ENCODE data around the gene SLITRK4.

Gene SLITRK4

GRCh38 chrX:143635915-143636314 lies at the start of gene SLITRK4:
TSS of gene SLITRK4 (minus strand) at chrX:143636101. CDS start at chrX:143631108, 4,993 bp downstream.
- no peak within 1 kb of the TSS for H3K27ac Mint-ChIP-seq

GRCh38 chrX:143683486-143683885 lies 47.6 kb upstream of the SLITRK4 start:
- H3K9me3 Mint-ChIP-seq (ENCODE audit: low read depth), result no peaks in the 10 kb centered on the region
- no peak overlapping the region for H3K4me3 Mint-ChIP-seq
- no peak overlapping the region for H3K27ac Mint-ChIP-seq
- H3K27me3 Mint-ChIP-seq, result no peaks in the 10 kb centered on the region
- H3K4me1 Mint-ChIP-seq (ENCODE audit: low read depth), result no peaks in the 10 kb centered on the region
- H3K36me3 Mint-ChIP-seq, result no peaks in the 10 kb centered on the region

More at GRCh38 chrX:143635915-143636314, at the start of gene SLITRK4:
- Mint-ChIP-seq H3K27me3 (peaks cover 5% of the 10 kb centered on the region), H3K9me3 (ENCODE audit: low read depth) (no peaks in the 10 kb centered on the region), H3K4me3 (no peak within 1 kb of the TSS), H3K36me3 (no peaks in the 10 kb centered on the region), H3K4me1 (ENCODE audit: low read depth) (peaks cover 2% of the 10 kb centered on the region)

DNA sequence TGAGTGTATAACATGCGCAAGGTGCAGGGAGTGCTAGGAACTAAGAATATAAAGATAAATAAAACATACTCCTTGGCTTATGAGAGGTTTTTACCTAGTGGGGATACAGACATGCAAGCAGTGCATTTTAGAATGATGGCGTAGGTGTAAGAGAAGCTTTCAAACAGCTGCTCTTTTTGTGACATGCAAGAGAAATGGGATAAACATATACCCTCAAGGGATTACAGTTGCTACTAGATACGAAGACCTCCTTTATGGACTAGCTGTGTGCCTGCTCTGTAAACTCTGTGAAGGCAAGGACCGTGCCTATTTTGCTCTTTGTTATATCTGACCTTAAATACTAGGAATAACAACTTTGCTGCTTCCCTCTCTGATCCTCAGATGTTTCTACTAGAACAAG lies 39.0 kb upstream of the SLITRK4 start:
- Mint-ChIP-seq H3K27ac (no peak overlapping the region), H3K4me1 (ENCODE audit: low read depth) (no peaks in the 10 kb centered on the region), H3K36me3 (no peaks in the 10 kb centered on the region), H3K9me3 (ENCODE audit: low read depth) (peaks cover 3% of the 10 kb centered on the region), H3K27me3 (no peaks in the 10 kb centered on the region), H3K4me3 (no peak overlapping the region)

DNA sequence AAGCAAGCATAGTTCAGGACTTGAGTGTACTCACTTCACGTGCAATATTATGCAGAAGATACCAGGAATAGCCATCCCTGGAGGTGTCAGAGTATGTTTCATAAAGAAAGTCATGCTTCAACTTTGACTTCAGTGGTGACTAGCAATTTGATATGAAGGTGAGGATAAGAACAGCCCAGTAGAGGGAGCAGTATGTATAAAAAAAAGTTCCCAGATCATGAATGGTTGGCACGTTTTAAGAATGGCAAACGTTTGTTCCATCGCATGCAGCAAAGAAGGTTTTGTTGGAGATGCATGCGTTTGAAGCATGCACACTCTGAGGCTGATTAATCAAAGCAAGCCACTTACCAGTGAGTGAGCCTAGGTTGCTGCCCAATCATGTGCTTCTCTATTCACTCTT lies 33.5 kb upstream of the SLITRK4 start:
- H3K4me3 Mint-ChIP-seq, result no peak overlapping the region

GRCh38 chrX:143664302-143664701 lies 28.4 kb upstream of the SLITRK4 start:
- Mint-ChIP-seq H3K27me3 (no peaks in the 10 kb centered on the region), H3K4me3 (no peak overlapping the region), H3K27ac (no peak overlapping the region), H3K36me3 (no peaks in the 10 kb centered on the region), H3K9me3 (ENCODE audit: low read depth) (no peaks in the 10 kb centered on the region), H3K4me1 (ENCODE audit: low read depth) (no peaks in the 10 kb centered on the region)

More for the DNA sequence above, 33.5 kb upstream of the SLITRK4 start:
- Mint-ChIP-seq H3K9me3 (ENCODE audit: low read depth) (no peaks in the 10 kb centered on the region), H3K36me3 (no peaks in the 10 kb centered on the region), H3K27ac (no peak overlapping the region), H3K27me3 (no peaks in the 10 kb centered on the region), H3K4me1 (ENCODE audit: low read depth) (no peaks in the 10 kb centered on the region)

DNA sequence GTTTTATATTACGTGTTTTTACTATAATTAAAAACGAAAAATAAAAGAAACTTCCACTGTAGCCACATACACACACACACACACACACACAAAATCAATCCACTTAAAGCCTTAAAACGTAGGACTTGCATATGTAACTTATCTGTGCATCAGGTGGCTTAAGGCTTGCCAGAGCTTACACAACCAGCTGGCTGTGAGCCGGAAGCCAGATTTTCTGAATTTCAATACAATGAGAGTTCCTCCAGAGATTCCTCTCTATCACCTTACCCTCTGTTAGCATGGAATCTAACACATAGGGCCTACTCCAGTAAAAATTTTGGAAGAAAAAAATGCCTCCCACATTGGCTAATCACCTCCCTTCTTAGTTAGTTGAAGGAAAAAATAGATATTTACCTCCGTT lies 27.9 kb upstream of the SLITRK4 start:
- H3K27ac Mint-ChIP-seq, result no peak overlapping the region
- no peaks in the 10 kb centered on the region for H3K4me1 Mint-ChIP-seq (ENCODE audit: low read depth)
- no peaks in the 10 kb centered on the region for H3K27me3 Mint-ChIP-seq
- H3K9me3 Mint-ChIP-seq (ENCODE audit: low read depth), result no peaks in the 10 kb centered on the region
- H3K4me3 Mint-ChIP-seq, result no peak overlapping the region
- H3K36me3 Mint-ChIP-seq, result no peaks in the 10 kb centered on the region

GRCh38 chrX:143661286-143661685 lies 25.4 kb upstream of the SLITRK4 start:
- no peaks in the 10 kb centered on the region for H3K36me3 Mint-ChIP-seq
- H3K9me3 Mint-ChIP-seq (ENCODE audit: low read depth), result no peaks in the 10 kb centered on the region
- no peak overlapping the region for H3K4me3 Mint-ChIP-seq
- H3K27ac Mint-ChIP-seq, result no peak overlapping the region
- H3K4me1 Mint-ChIP-seq (ENCODE audit: low read depth), result no peaks in the 10 kb centered on the region
- no peaks in the 10 kb centered on the region for H3K27me3 Mint-ChIP-seq

- Mint-ChIP-seq H3K4me1 (ENCODE audit: low read depth) (no peaks in the 10 kb centered on the region), H3K4me3 (no peak overlapping the region), H3K9me3 (ENCODE audit: low read depth) (no peaks in the 10 kb centered on the region), H3K36me3 (no peaks in the 10 kb centered on the region), H3K27ac (no peak overlapping the region), H3K27me3 (no peaks in the 10 kb centered on the region)
Measured at GRCh38 chrX:143648705-143649104, 12.8 kb upstream of the SLITRK4 start.

DNA sequence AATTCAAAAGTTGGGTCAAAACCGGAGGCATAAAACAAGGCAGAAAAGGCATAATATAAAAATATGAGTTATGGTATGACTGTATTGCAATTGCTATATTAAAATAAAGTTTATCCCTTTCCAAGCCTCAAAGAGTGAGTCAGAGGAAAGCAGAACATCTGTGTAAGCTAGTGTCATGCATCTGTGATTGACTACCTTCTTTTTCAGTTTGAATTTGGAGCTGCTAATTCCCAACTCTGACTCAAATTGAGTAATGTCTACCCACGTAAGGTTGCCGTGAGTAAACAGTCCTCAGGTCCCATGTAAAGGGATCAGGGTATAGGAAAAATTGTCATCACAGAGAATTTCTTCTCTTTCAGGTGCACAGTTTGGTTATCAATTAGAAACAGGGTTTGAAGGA lies 6.5 kb upstream of the SLITRK4 start:
- Mint-ChIP-seq H3K36me3 (no peaks in the 10 kb centered on the region), H3K4me1 (ENCODE audit: low read depth) (no peaks in the 10 kb centered on the region), H3K27me3 (no peaks in the 10 kb centered on the region), H3K27ac (no peak overlapping the region), H3K9me3 (ENCODE audit: low read depth) (no peaks in the 10 kb centered on the region), H3K4me3 (no peak overlapping the region)

- Mint-ChIP-seq H3K4me1 (ENCODE audit: low read depth) (peaks cover 2% of the 10 kb centered on the region), H3K27me3 (peaks cover 5% of the 10 kb centered on the region), H3K36me3 (no peaks in the 10 kb centered on the region), H3K4me3 (no peak overlapping the region), H3K27ac (no peak overlapping the region), H3K9me3 (ENCODE audit: low read depth) (no peaks in the 10 kb centered on the region)
Measured at GRCh38 chrX:143636831-143637230, 930 bp upstream of the SLITRK4 start.

GRCh38 chrX:143634663-143635455 lies 1.0 kb downstream of the SLITRK4 start:
- H3K27me3 Mint-ChIP-seq, result peaks cover 5% of the 10 kb centered on the region
- H3K4me3 Mint-ChIP-seq, result no peak overlapping the region
- no peaks in the 10 kb centered on the region for H3K9me3 Mint-ChIP-seq (ENCODE audit: low read depth)
- no peaks in the 10 kb centered on the region for H3K36me3 Mint-ChIP-seq
- peaks cover 2% of the 10 kb centered on the region for H3K4me1 Mint-ChIP-seq (ENCODE audit: low read depth)
- no peak overlapping the region for H3K27ac Mint-ChIP-seq

- Mint-ChIP-seq H3K4me1 (ENCODE audit: low read depth) (peaks cover 2% of the 10 kb centered on the region), H3K36me3 (no peaks in the 10 kb centered on the region), H3K27ac (no peak overlapping the region), H3K27me3 (peaks cover 5% of the 10 kb centered on the region), H3K4me3 (no peak overlapping the region), H3K9me3 (ENCODE audit: low read depth) (no peaks in the 10 kb centered on the region)
Measured at GRCh38 chrX:143634309-143634662, 1.6 kb downstream of the SLITRK4 start.

DNA sequence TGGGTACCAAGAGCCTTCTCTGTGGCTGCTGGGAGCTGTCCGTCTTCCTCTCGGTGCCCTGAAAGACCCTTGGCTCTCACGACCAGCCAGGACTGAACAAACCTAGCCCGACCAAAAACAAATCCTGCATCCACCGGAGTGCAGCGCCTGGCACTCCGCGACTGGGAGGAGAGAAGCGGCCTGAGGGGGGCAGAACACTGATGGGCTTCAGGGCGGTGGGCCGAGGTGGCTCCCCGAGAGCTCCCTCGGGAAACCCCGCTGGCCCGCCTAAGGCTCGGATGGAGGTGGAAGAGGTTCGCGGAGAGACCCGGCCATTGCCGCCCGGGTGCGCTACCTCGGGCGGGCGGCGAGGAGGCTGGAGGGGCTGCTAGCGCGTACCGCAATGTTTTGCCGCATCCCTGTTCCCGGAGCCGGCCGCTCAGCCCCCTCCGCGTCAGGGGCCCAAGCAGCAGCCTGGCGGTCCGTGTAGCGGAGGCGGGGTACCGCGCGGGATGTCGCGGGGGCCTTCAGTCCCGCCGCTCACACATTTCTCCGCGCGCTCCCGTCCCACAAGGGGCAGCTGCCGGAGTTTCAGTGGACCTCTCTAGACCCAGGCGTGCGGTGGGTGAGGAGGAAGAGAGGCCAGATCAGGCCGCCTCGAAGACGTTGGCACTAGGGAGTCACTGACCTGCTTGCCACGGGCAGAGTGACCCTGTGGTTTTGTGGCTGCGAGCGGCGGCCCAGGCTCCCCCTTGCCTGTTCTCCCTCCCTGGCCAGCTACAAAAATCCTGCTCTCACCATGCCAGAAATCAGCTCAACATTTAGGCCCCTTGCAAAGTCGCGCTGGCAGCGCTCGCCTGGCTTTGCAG lies 2.2 kb downstream of the SLITRK4 start:
- Mint-ChIP-seq H3K36me3 (no peaks in the 10 kb centered on the region), H3K4me3 (no peak overlapping the region), H3K9me3 (ENCODE audit: low read depth) (no peaks in the 10 kb centered on the region), H3K27me3 (peaks cover 5% of the 10 kb centered on the region), H3K4me1 (ENCODE audit: low read depth) (peaks cover 2% of the 10 kb centered on the region), H3K27ac (no peak overlapping the region)

DNA sequence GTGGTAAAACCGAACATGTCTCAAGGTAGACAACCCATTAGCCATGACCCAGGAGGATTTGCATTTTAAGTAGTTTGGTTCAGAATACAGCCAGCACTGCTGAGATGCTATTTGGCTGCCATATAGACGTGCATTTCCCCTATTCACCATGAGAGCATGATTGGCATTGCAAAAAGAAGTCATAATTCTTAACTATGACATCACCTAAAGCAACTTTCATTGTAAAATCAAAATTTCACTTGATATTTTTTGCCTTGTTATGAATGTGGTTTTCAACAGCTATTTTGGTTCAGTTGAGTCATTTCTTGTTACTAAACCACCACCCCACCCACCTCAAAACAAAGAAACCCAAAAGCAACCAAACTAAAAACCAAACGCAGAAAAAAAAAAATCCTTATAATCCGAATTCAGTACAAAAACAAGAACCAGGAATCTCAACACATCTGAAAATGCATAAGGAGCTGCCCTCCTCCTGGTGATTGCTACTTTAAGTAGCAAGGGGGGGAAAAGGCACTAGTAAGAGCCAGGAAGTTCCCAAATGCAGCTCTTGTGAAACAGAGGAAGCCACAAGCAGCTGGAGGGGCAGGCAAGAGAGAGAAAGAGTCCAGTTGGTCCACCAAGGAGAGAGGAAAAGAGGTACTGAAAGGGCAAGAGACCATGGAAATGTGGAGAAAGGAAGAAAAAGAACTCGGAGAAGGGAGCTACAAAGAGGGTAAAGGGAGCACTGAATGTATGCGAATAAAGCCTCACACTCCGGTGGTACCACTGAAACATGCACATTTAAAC lies 3.1 kb downstream of the SLITRK4 start:
- Mint-ChIP-seq H3K36me3 (no peaks in the 10 kb centered on the region), H3K9me3 (ENCODE audit: low read depth) (no peaks in the 10 kb centered on the region), H3K4me3 (no peak overlapping the region), H3K4me1 (ENCODE audit: low read depth) (peaks cover 2% of the 10 kb centered on the region), H3K27me3 (peaks cover 5% of the 10 kb centered on the region), H3K27ac (no peak overlapping the region)

DNA sequence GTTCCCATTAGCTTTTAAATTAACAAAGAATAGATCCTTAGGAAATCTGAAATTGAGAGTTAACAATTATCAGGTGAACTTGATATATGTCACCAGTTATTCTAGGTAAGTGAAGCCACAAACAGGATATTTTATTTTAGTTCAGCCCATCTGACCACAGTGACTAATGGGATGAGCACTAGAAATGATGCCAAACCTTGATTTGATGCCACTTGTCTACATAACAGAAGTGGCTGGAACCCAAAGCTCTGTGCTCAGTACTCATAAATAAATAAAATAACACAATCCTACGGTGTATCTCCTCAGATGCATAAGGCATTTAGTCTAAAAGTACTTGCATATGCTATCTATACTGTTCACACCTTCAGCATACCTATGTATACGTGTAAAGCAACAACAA lies 12.2 kb downstream of the SLITRK4 start:
- Mint-ChIP-seq H3K27me3 (no peaks in the 10 kb centered on the region), H3K4me1 (ENCODE audit: low read depth) (no peaks in the 10 kb centered on the region), H3K4me3 (no peak overlapping the region), H3K27ac (no peak overlapping the region), H3K9me3 (ENCODE audit: low read depth) (no peaks in the 10 kb centered on the region), H3K36me3 (no peaks in the 10 kb centered on the region)
